ENCODE results near the gene PFDN4. TPM values are rescaled to one million over a fixed set of nuclear protein-coding genes. Genes with fewer than 3 reads are reported as not detected.

The PFDN4 gene
- total and polyA plus RNA-seq, 2 of the 13 experiments (the other 11 are each of a cell fraction or from before 2014, with no cell fraction given), result 59.8 to 227 TPM

- TF ChIP-seq KAT7 (CRISPR knock-in tag; IDR thresholded peaks at IDR 0.05; ENCODE audit: borderline replicate concordance) (0 out of 2 replicates have a peak, but pooled peaks have one; percentile 57), NCOA2 (CRISPR knock-in tag; IDR thresholded peaks at IDR 0.05) (0 out of 2 replicates have a peak, but pooled peaks have one; percentile 36), KDM4B (CRISPR knock-in tag; IDR thresholded peaks at IDR 0.05) (0 out of 2 replicates have a peak, but pooled peaks have one; percentile 30), ZBTB25 (CRISPR knock-in tag; IDR thresholded peaks at IDR 0.05) (peak; percentile 32; the same call in 1 of the 2 replicates), ZBTB20 (CRISPR knock-in tag; IDR thresholded peaks at IDR 0.05; ENCODE audit: borderline replicate concordance, low read depth) (no peak), KDM2A (CRISPR knock-in tag; IDR thresholded peaks at IDR 0.05; ENCODE audit: borderline replicate concordance, low read depth) (peak; percentile 59), ATF7-NPFF (CRISPR knock-in tag; IDR thresholded peaks at IDR 0.05; ENCODE audit: low read depth) (0 out of 2 replicates have a peak, but pooled peaks have one; percentile 37), ZNF331 (CRISPR knock-in tag; IDR thresholded peaks at IDR 0.05) (peak; percentile 38; the same call in 1 of the 2 replicates), THAP11 (CRISPR knock-in tag; IDR thresholded peaks at IDR 0.05) (peak; percentile 52; the same call in 1 of the 2 replicates), JARID2 (CRISPR knock-in tag; IDR thresholded peaks at IDR 0.05; ENCODE audit: insufficient replicate concordance) (peak; percentile 87), ZNF501 (CRISPR knock-in tag; IDR thresholded peaks at IDR 0.05) (0 out of 2 replicates have a peak, but pooled peaks have one; percentile 24), ATF6 (CRISPR knock-in tag; conservative IDR thresholded peaks at IDR 0.05) (0 out of 2 replicates have a peak, but pooled peaks have one; percentile 81), MZF1 (CRISPR knock-in tag; IDR thresholded peaks at IDR 0.05; ENCODE audit: borderline replicate concordance) (no peak), PBX2 (CRISPR knock-in tag; IDR thresholded peaks at IDR 0.05) (no peak), ZNF263 (CRISPR knock-in tag; IDR thresholded peaks at IDR 0.05) (0 out of 2 replicates have a peak, but pooled peaks have one; percentile 32), ZNF780A (CRISPR knock-in tag; IDR thresholded peaks at IDR 0.05) (no peak), ELF3 (CRISPR knock-in tag; IDR thresholded peaks at IDR 0.05) (peak; percentile 54; the same call in 1 of the 2 replicates), SALL1 (CRISPR knock-in tag; IDR thresholded peaks at IDR 0.05) (peak; percentile 24; the same call in 1 of the 2 replicates), ERF (CRISPR knock-in tag; IDR thresholded peaks at IDR 0.05) (peak; percentile 27; the same call in 1 of the 2 replicates), RELA (CRISPR knock-in tag; IDR thresholded peaks at IDR 0.05) (peak; percentile 77; the same call in 1 of the 2 replicates), TEAD2 (CRISPR knock-in tag; IDR thresholded peaks at IDR 0.05) (no peak), SMC3 (IDR thresholded peaks at IDR 0.05; ENCODE audit: low read length) (peak; percentile 100), SRF (IDR thresholded peaks at IDR 0.05; ENCODE audit: low read depth, low read length) (peak; percentile 37; the same call in 1 of the 2 replicates), ARID5B (CRISPR knock-in tag; IDR thresholded peaks at IDR 0.05) (peak; percentile 48; the same call in 1 of the 2 replicates)
These were observed 8.1 kb upstream of the PFDN4 start (continued) for GRCh38 chr20:54199721-54200176.
